OCI-LY3 (cell line): ENCODE measurements around the gene TNFAIP8L2.

Source experiments
- CTCF ChIP-seq: fragments of 200-600, 300-600 bp; sonication (generic); IDR thresholded peaks from 2 replicates; pipeline ENCODE4 v1.5.1; 2014; ENCODE audit warnings: antibody characterized with exemption, low read length, low read depth
- EZH2phosphoT487 ChIP-seq: fragments of 200-600 bp; shearing (Covaris generic); IDR thresholded peaks from 2 replicates; pipeline ENCODE4 v1.6.1; 2018; ENCODE audit warnings: antibody characterized with exemption, mixed run types, low read depth

GRCh38 chr1:151156515-151156819 lies at the start of gene TNFAIP8L2:
- no peak for TF ChIP-seq CTCF
- TF ChIP-seq EZH2phosphoT487, result no peak
